ENCODE results near the gene STAT5B. TPM values are rescaled to one million over a fixed set of nuclear protein-coding genes. Genes with fewer than 3 reads are reported as not detected.

The STAT5B gene
- total and polyA plus RNA-seq, 2 of the 13 experiments (the other 11 are each of a cell fraction or from before 2014, with no cell fraction given), result 21.0 to 42.8 TPM

GRCh38 chr17:42180922-42181850, 95.0 kb downstream of the STAT5B start, which contains the start of gene KCNH4 (continued):
- TF ChIP-seq KDM4B (CRISPR knock-in tag; IDR thresholded peaks at IDR 0.05) (0 out of 2 replicates have a peak, but pooled peaks have one; percentile 52), ZNF615 (CRISPR knock-in tag; IDR thresholded peaks at IDR 0.05; ENCODE audit: borderline replicate concordance) (0 out of 2 replicates have a peak, but pooled peaks have one; percentile 50), ZNF605 (CRISPR knock-in tag; IDR thresholded peaks at IDR 0.05) (peak; percentile 78; the same call in 1 of the 2 replicates), ZNF629 (CRISPR knock-in tag; conservative IDR thresholded peaks at IDR 0.05) (peak; percentile 55), MYC (CRISPR knock-in tag; IDR thresholded peaks at IDR 0.05; ENCODE audit: borderline replicate concordance) (peak; percentile 67; the same call in 1 of the 2 replicates), ZNF430 (CRISPR knock-in tag; IDR thresholded peaks at IDR 0.05) (peak; percentile 30; the same call in 1 of the 2 replicates), XRCC5 (optimal IDR thresholded peaks at IDR 0.05; ENCODE audit: low read length) (peak; percentile 41), ZBTB2 (CRISPR knock-in tag; IDR thresholded peaks at IDR 0.05; ENCODE audit: low read depth) (0 out of 2 replicates have a peak, but pooled peaks have one; percentile 6), THAP11 (CRISPR knock-in tag; IDR thresholded peaks at IDR 0.05) (peak; percentile 45; the same call in 1 of the 2 replicates), DZIP1 (CRISPR knock-in tag; IDR thresholded peaks at IDR 0.05) (0 out of 2 replicates have a peak, but pooled peaks have one; percentile 1), ZNF230 (CRISPR knock-in tag; IDR thresholded peaks at IDR 0.05) (no peak), ZNF644 (CRISPR knock-in tag; IDR thresholded peaks at IDR 0.05; ENCODE audit: low read depth) (peak; percentile 75; the same call in 1 of the 2 replicates), ZNF772 (CRISPR knock-in tag; IDR thresholded peaks at IDR 0.05) (0 out of 2 replicates have a peak, but pooled peaks have one; percentile 43), PCBP1 (IDR thresholded peaks at IDR 0.05; ENCODE audit: borderline replicate concordance, low read depth, low read length) (0 out of 2 replicates have a peak, but pooled peaks have one; percentile 65)
- TF ChIP-seq, protein P1, sequence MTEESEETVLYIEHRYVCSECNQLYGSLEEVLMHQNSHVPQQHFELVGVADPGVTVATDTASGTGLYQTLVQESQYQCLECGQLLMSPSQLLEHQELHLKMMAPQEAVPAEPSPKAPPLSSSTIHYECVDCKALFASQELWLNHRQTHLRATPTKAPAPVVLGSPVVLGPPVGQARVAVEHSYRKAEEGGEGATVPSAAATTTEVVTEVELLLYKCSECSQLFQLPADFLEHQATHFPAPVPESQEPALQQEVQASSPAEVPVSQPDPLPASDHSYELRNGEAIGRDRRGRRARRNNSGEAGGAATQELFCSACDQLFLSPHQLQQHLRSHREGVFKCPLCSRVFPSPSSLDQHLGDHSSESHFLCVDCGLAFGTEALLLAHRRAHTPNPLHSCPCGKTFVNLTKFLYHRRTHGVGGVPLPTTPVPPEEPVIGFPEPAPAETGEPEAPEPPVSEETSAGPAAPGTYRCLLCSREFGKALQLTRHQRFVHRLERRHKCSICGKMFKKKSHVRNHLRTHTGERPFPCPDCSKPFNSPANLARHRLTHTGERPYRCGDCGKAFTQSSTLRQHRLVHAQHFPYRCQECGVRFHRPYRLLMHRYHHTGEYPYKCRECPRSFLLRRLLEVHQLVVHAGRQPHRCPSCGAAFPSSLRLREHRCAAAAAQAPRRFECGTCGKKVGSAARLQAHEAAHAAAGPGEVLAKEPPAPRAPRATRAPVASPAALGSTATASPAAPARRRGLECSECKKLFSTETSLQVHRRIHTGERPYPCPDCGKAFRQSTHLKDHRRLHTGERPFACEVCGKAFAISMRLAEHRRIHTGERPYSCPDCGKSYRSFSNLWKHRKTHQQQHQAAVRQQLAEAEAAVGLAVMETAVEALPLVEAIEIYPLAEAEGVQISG (CRISPR knock-in tag; IDR thresholded peaks at IDR 0.05), result peak; percentile 45
- TF ChIP-seq, protein P2, sequence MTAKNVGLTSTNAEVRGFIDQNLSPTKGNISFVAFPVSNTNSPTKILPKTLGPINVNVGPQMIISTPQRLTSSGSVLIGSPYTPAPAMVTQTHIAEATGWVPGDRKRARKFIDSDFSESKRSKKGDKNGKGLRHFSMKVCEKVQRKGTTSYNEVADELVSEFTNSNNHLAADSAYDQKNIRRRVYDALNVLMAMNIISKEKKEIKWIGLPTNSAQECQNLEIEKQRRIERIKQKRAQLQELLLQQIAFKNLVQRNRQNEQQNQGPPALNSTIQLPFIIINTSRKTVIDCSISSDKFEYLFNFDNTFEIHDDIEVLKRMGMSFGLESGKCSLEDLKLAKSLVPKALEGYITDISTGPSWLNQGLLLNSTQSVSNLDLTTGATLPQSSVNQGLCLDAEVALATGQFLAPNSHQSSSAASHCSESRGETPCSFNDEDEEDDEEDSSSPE (CRISPR knock-in tag; IDR thresholded peaks at IDR 0.05), result peak; percentile 91
- TF ChIP-seq, protein P3, sequence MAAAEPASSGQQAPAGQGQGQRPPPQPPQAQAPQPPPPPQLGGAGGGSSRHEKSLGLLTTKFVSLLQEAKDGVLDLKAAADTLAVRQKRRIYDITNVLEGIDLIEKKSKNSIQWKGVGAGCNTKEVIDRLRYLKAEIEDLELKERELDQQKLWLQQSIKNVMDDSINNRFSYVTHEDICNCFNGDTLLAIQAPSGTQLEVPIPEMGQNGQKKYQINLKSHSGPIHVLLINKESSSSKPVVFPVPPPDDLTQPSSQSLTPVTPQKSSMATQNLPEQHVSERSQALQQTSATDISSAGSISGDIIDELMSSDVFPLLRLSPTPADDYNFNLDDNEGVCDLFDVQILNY (CRISPR knock-in tag; conservative IDR thresholded peaks at IDR 0.05), result peak; percentile 71; the same call in 1 of the 2 replicates
